NCI-H1105 treated with DMSO at 0.1 percent for 48 hours (cell line): ENCODE measurements around the gene FNDC3B.
"Not testable (repeated sequence)": the region's sequence is repeated elsewhere in the genome, so short reads cannot be mapped to it uniquely, and the experiment has no call there.

Source experiments
- DNase-seq: peaks from one replicate; lab custom pipeline; 2025; lab: John Stamatoyannopoulos, UW

FNDC3B gene

GRCh38 chr3:172342097-172342659 is 302.8 kb downstream of the FNDC3B start:
- no peak for DNase-seq

DNA sequence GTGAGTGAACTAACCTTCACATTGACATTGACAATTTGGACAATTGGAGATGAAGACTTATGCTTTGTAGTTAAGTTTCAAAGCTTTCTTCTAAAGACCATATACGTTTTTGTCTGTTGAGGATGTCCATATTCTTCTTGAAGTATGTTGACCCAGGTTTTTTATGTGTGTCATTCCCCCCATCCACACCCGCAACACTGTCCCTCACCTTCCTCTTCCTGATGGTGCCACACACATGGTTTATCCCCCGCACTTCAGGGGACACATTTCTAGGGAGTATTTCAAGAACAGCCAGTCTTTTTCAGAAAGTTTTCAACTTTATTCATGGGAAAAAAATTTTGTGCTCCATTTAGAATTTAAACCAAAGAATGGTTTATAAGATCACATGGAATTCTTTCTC is 303.7 kb downstream of the FNDC3B start:
- no peak for DNase-seq

- DNase-seq: no peak
These were observed 304.6 kb downstream of the FNDC3B start for GRCh38 chr3:172343979-172344378.

- no peak for DNase-seq
These were observed 306.8 kb downstream of the FNDC3B start for GRCh38 chr3:172346161-172346560.

DNA sequence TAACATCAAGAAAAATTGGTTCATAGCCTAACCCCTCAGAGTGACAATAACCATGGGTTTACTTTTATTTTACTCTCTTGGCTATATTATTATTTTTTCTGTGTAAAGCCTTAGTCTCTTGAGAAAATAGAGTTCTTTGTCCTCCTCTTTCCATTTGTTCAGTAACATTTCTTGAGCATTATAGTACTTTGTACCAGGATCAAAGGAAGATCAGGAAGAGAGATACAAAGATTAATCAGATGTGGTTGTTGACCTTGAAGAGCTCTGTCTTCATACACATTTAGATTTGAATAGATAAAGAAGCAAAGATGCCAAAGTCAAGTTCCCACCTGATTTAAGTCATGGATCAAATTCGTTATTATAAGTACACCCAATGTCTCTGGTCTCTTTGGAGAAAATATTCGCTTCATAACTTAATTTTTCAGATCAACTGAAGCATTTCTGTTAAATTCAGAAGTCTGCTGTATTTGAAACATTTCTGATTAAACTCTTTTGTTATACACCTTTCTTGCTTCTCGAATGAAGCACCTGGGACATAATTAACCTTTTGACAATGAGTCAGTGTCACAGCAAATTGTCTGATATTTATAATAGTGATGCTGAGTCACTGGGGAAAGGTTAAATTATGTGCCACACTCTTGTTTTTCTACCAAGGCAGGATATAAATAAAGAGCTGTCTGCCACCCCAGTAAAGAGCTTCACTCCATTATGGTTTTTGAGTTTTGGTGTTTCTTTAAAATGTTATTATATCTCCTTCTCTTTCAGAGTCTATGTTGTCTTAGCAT is 308.7 kb downstream of the FNDC3B start:
- DNase-seq: peak; percentile 42

DNA sequence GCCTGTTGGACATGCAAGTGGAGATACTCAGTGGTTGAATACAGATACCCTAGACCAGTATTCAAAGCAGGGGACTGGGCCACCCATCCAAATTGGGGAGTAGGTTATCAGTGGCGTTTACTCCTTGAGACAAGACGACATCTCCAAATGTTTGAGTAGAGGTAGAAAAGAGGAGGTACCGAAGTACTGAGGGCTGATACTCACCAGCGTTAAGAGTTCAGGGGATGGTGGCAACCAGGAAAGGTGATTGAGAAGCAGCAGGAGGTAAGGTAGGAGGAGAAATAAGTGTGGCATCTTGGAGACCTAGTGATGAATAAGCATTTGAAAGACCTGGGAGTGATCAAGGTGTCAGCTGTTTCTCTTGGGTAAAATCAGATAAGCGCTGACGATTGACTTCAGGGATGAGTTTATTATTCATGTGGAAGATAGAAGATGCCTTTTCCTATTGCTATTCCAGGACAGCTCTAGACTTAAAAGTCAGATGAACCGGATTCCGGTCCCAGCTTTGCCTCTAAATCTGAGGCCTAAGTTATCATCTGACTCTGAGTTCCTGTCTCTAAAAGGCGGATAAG is 312.6 kb downstream of the FNDC3B start:
- DNase-seq: no peak

- no peak for DNase-seq
These were observed 313.4 kb downstream of the FNDC3B start for GRCh38 chr3:172352786-172353185.

GRCh38 chr3:172354931-172355499 is 315.6 kb downstream of the FNDC3B start:
- DNase-seq: no peak

- peak; percentile 91 for DNase-seq
These were observed 316.5 kb downstream of the FNDC3B start for GRCh38 chr3:172355836-172356235.

DNA sequence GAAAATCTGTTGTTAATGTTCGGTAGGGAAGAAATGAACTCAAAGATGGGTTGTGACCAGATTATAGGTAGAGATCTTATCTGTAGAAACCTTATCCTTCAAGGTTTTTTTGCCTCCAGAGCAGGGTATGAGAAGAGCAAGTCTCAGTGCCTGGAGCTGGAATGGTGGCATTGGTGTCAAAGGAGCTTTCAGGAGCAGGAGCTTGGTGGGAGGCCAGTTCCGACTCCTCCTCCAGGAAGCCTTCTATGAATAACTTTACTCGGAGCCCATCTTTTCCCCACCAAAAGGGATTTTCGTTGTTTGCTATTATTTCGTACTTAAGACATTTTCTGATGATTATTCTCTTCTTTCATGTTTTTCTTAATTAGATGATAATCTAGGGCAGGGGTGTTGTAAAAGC is 317.0 kb downstream of the FNDC3B start:
- no peak for DNase-seq

DNA sequence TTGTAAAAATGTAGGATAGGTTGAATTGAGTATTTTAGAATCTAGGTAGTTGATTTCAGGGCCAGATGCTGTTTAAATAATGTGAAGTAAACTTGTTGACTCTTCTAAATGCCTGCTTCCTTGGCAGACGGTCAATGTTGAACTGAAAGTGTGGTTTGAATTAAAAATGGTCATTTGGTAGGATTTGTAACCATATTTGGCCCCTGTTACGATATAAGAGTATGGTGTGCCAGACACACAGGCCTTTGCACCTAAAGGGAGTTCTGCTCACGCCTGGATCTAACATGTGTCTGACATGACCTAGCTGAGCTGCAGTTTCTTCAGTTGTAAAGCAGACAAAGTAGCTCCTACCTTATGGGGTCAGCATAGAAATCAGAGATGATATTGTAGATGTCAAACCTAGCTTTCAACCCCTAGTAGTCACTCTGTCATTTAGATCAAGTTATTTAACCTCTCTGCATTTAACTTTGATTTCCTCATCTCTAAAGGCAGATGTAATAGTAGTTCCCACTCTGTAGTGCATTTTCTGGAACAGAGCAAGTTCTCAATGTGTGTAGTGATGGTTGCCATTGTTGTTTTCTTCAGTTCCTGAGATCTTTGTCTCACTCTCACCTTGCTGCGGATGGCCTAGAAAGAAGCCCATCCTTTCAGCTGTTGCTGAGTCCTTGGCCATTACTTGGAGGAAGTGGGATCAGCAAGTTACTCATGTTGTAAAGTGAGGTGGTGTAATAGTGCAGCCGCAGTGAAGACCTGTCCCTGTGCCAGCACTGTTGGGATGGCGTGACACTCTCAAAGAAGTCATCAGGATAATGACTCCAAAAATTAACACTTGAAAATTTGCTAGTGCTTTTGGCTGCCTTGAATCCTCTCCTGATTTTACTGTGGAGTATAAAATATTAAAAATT is 318.7 kb downstream of the FNDC3B start:
- no peak for DNase-seq

DNA sequence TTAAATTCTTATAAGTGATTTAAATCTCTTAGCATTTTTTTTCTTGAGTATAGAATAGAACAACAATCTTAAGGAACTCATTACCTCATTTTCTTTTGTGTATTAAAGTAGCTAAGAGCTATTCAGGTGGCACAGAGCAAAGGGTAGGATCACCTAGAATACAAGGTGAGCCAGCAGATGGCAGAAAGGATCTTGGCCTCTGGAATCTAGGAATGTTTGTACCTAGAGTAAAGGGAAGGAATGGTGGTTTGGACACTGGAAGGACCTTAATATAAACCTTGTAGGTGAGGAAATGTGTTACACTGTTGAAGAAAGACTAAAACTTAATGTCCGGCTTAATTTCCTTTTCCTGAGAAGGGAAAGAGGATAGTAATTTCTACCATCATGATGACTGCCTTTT is 319.9 kb downstream of the FNDC3B start:
- DNase-seq: no peak

DNA sequence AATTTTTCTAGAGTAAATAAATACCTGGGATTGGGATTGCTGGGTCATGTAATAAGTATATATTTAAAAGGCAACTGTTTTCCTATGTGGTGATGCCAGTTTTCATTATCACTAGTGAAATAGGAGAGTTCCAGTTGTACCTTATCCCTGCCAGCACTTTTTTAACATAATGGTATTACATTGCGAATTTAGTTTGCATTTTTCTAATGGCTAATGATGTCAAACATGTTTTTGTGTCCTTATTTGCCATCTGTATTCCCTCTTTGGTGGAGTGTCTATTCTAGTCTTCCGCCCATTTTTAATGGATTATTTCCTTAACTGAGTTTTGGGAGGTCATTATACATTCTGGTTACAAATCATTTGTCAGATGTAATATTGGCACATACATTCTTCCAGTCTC is 320.6 kb downstream of the FNDC3B start:
- no peak for DNase-seq

DNA sequence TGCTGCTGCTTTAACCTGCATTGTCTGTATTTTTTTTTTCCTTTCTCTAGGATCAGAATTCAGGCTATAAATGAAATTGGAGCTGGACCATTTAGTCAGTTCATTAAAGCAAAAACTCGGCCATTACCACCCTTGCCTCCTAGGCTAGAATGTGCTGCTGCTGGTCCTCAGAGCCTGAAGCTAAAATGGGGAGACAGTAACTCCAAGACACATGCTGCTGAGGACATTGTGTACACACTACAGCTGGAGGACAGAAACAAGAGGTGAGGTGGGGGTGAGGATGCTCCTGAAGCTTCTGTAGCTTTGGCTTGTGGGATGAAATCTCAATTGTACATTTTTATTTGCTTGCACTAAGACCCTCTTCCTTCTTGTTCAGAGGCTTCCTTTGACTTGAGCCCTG is 323.2 kb downstream of the FNDC3B start:
- no peak for DNase-seq

DNA sequence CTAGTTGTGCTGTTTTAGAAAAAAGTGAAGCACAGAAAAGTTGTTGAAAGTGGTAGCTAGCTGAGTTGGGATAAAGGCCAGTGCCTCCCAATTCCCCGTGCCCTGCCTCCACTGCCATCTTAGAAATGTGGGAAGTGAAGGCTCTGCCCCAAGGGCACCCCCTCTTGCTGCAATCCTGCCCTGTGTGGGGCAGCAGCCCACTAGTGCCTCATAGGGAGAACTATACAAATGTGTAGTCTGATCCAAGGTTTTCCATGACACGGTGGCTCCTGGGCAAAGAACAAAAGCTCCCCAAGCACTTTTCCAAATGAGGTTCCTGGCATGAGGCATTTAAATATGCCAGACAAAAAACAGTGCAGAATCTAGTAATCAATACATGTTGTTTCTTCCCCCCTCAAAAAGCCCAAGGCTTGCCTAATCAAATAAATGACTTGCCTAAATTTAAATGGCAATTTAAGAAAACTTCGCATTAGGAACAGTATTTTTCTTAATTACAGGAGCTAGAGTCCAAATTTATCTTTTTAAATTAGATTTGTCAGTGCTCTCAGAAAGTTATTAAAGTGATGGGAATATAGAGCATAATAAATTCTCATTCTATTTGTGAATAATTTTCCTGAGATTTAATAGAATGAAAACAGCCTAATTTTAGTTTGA is 325.1 kb downstream of the FNDC3B start:
- no peak for DNase-seq

DNA sequence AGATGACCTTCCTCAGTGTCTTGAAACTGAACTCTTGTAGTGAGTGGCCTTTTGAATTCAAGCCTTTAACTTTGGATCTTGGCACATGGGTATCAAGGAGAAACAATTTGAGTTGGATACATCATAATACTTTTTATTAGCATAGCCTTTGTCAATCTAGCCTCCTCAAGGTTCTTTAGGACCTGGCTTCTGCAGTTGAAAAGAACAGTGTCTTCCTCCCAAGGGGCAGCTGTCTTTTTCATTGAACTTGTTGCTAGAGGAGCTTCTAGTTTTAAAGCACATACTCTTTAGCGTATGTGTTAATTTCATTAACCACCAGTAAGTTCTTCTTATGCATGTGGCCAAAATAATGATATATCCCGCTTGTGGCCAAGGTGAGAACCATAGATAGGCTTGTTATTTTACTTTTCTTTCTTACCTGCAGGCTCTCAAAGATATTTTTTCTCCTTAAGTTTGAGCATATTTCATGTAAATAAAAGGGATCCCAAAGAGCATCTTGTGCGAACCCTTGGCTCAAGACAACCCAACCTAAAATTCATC is 325.7 kb downstream of the FNDC3B start:
- DNase-seq: no peak

- DNase-seq: peak; percentile 32
These were observed 328.1 kb downstream of the FNDC3B start for GRCh38 chr3:172367205-172368105.

DNA sequence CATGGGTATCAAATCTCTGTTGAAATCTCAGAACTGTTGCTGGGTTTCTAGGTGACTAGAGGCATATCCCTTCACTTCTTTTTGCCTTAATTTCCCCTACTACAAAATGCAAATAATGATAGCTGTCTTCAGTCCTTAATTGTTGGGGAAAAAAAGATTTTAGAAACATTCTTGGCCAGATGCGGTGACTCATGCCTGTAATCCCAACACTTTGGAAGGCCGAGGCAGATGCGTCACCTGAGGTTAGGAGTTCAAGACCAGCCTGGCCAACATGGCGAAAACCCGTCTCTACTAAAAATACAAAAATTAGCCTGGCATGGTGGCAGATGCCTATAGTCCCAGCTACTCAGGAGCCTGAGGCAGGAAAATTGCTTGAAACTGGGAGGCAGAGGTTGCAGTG is 329.2 kb downstream of the FNDC3B start:
- not testable (repeated sequence) for DNase-seq

- DNase-seq: peak; percentile 82
These were observed 330.3 kb downstream of the FNDC3B start for GRCh38 chr3:172369590-172370259.

GRCh38 chr3:172370419-172370818 is 331.0 kb downstream of the FNDC3B start:
- DNase-seq: no peak
